ENCODE results near the gene ZMIZ2.
A peak's percentile ranks its signal among the peaks of the same experiment; 100 is the strongest.
"Not testable (repeated sequence)": the region's sequence is repeated elsewhere in the genome, so short reads cannot be mapped to it uniquely, and the experiment has no call there.

The ZMIZ2 gene

DNA sequence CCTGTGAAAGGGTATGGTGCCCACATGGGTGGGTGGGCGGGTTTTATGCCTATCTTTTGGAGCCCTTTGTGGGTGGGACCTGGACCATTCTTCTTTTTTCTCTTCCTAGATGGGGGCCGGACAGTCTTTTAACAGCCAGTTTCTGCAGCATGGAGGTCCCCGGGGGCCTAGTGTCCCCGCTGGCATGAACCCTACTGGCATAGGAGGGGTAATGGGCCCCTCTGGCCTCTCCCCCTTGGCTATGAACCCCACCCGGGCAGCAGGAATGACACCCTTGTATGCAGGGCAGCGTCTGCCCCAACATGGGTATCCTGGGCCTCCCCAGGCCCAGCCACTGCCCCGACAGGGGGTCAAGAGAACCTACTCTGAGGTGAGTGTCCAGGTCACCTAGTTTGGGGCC, 9.1 kb downstream of the ZMIZ2 start:
- no peak for DNase-seq (ENCODE audit: low spot score)

DNA sequence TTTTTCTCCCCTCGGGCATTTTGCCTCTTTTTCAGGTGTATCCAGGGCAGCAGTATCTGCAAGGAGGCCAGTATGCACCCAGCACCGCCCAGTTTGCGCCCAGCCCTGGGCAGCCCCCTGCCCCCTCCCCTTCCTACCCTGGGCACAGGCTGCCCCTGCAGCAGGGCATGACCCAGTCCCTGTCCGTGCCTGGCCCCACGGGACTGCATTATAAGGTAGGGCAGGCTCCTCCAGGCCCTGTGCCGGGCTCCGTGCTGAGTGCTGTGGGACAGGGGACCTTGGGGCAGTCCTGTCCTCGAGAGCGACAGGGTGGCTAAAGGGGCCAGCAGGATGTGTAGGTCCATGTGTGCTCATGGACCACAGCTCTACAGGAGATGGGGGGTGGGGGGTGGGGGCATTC, 10.6 kb downstream of the ZMIZ2 start:
- no peak for DNase-seq (ENCODE audit: low spot score)

DNA sequence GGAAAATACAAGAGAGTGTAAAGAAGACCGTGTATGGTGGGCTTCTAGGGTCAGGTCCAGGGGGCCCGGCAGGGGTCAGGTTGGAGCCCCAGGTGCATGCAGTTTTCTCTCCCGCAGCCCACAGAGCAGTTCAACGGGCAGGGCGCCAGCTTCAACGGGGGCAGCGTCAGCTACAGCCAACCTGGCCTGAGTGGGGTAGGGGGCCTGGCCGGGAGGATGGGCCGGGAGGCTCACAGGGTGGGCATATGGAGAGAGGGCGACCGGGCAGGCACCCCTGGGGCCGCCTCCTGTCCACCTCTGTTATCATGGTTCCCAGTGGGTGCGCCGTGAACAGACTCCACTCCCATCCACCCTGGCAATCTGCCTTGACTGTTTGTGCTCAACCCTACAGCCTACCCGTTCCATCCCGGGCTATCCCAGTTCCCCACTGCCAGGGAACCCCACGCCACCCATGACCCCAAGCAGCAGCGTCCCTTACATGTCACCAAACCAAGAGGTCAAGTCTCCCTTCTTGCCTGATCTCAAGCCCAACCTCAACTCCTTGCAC, 11.5 kb downstream of the ZMIZ2 start:
- DNase-seq (ENCODE audit: low spot score), result no peak

DNA sequence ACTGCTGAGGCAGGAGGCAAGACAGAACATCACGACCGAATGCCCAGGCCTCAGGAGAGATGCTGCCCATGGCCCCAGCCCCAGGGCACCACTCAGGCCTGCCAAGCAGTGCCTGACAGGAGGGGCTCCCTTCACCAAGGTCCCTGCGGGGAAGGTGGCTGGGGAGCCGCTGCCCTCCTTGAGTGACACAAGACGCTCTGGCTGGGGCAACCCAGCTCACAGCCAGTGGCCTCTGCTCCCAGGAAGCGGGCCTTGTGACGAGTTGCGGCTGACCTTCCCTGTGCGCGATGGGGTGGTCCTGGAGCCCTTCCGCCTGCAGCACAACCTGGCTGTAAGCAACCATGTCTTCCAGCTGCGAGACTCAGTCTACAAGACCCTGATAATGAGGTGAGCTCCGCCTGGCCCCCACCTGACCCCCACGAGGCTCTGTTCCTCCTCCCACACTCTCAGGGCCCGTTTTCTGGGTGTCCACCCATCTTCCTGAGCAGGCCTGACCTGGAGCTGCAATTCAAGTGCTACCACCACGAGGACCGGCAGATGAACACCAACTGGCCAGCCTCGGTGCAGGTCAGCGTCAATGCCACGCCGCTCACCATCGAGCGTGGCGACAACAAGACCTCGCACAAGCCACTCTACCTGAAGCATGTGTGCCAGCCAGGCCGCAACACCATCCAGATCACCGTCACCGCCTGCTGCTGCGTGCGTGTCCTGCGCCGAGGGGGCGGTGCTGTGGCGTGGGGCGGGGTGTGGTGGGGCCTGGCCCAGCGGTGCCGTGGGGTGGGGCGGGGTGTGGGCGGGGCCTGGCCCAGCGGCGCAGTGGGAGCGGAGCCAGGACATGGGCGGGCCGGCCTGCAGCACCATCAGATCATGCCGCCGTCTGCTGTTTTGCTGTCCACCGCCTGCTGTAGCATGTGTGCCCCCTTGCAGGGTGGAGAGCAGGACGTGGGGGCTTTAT, 12.8 kb downstream of the ZMIZ2 start:
- no peak for DNase-seq (ENCODE audit: low spot score)

DNA sequence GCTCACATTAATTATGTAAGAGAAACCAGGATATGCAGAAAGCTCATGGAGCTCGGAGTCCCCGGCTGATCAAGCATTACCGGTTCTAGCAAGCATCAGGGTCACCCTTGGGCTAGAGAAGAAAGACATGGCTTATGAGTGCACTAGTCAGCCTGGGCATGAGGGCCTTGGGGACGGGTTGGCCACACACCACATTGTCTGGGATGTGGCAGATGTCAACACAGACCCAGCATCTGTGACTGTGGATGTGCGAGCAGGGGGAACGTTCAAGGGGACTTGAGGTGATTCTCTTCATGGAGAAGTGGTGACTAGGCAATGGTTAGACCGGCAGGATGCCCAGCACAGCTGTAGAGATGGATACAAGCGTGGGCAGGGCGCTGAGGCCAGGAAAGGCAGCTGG, 13.7 kb downstream of the ZMIZ2 start:
- no peak for DNase-seq (ENCODE audit: low spot score)

DNA sequence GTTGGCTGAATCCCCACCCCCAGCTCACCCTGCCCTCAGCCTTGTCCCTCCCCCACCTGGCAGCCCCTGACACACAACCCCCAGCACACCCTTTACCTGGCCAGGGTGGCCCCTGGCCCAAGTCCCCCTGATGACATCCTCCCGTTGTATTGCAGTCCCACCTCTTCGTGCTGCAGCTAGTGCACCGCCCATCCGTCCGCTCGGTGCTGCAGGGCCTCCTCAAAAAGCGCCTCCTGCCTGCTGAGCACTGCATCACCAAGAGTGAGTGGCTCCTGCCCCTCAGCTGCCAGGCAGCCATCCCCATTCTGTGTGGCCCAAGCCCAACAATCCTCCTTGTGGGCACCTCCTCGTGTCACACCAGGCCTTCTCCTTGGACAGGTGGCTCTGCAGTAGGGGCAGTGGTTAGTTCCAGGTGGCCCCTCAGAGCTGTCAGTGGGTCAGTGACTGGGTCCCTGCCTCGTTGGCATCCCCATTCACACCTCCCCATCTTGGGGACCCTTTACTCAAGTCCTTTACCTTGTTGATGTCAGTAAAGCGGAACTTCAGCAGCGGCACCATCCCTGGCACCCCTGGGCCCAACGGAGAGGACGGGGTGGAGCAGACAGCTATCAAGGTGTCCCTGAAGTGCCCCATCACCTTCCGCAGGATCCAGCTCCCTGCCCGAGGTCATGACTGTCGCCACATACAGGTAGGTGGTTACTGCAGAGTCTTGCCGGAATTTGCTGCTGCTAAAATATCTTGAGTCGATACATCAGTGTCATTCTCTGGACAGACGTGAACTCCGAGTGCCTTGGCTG, 14.3 kb downstream of the ZMIZ2 start:
- DNase-seq (ENCODE audit: low spot score), result no peak

DNA sequence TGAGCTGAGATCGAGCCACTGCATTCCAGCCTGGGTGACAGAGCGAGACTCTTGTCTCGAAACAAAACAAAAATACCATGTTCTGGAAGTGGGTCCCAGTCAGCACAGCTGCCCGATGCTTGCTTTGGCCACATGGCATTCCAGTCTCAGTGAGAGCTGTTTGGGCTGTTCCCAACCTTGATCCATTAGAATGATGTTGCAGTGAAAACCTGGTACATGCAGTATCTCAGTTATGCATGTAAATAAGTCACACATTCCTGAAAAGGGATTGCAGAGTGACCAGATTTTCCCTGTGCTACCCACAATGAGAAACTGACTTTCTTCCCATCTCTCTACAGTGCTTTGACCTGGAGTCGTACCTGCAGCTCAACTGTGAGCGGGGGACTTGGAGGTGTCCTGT, 15.4 kb downstream of the ZMIZ2 start:
- DNase-seq (ENCODE audit: low spot score), result no peak

DNA sequence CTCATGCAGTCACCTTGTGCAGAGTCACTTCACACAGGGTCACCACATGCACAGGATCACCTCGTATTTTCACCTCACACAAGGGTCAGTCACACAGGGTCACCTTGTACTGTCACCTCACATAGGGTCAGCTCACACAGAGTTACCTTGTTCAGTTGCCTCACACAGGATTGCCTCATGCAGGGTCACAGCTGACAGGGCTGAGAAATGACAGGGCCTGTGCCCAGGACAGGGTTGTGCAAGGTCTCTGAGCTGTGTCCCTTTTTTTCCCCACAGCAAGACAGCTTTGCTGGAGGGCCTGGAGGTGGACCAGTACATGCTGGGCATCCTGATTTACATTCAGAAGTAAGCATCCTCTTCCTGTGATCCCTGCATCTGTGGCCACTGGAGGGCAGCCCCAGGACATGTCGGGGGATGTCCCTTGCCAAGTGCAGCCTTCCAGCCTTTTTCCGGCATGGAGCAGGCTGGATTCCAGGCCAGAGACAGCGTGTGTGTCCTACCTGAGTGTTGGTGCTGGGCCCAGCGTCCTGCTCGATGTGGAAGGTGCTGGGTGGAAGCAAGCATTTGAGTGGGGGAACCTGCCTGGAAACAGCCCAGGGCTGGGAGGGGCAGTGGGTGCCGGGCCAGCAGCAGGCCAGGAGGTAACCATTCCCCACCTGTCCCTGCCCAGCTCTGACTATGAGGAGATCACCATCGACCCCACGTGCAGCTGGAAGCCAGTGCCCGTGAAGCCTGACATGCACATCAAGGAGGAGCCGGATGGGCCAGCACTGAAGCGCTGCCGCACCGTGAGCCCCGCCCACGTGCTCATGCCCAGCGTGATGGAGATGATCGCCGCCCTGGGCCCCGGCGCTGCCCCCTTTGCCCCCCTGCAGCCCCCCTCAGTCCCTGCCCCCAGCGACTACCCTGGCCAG, 16.3 kb downstream of the ZMIZ2 start:
- DNase-seq (ENCODE audit: low spot score), result no peak

DNA sequence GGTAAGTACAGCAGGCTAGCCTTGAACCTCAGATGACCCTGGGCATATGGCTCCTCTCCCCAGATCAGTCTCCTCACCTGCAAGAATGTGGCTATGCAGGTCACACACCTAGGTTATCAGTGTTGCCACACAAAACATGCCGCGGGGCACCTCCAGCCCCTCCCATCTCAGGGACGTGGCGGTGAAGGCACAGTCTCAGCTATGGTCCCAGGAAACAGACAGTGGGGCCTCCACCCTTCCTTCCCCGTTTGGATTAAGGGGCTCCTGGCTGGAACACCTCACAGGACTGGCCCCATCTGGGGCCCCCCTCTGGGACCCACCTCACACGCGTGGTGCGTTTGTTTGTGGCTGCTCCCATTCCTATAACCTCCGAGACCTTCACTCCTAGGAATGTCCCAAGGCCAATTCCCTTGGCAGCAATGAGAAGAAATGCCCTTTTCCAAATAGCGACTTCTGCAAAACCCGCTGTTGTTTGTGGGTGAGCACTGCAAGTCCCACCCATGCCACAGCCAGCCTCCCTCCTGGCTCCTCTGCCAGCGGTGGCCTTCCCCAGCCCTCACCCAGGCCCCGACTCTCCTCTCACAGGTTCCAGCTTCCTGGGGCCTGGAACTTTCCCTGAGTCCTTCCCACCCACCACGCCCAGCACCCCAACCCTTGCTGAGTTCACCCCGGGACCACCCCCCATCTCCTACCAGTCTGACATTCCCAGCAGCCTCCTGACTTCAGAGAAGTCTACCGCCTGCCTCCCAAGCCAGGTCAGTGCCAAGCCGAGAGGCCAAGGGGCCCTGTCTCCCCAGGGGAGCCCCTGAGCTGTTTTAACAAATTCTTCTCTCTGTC, 17.1 kb downstream of the ZMIZ2 start:
- DNase-seq (ENCODE audit: low spot score), result no peak

DNA sequence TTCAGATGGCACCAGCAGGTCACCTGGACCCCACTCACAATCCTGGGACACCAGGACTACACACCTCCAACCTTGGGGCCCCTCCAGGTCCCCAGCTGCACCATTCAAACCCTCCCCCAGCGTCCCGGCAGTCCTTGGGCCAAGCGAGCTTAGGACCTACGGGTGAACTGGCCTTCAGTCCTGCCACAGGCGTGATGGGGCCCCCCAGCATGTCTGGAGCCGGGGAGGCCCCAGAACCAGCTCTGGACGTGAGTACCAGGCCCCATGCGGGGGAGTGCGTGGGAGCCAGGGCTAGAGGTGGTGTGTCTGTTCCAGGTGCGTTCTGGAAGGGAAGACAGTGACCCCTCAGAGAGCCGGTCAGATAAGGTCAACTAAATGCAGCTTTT, 17.8 kb downstream of the ZMIZ2 start:
- DNase-seq (ENCODE audit: low spot score), result no peak

DNA sequence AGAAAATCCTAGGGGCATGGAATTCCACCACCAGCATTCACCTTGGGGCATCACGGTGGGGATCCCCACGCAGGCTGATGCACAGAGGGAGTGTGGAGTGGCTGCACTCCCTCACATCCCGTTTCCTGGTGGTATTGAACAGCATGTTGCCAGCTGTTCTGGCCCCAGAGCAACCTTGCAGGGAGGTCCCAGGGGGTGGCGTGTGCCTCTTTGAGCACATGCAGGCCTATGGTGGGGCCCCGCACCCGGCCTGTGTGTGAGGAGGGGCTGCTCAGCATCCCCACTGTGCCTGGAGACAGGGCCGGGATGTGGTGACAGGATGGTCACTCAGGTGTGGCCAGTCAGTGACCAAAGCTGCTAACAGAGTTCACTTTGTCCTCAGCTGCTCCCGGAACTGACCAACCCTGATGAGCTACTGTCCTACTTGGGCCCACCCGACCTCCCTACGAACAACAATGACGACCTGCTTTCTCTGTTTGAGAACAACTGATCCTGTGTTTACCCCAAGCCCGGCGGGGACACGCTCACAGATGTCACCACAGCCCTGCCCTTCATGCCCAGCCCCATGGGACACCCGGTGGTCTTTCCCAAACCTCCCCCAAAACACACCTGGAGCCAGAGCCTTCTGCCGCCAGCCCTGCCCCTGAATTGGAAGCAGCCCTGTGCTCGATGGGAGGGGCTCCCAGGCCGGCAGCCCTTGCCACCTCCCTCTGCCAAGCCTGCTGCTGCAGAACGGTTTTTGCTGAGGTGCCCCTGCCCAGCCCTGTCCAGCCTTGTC, 18.7 kb downstream of the ZMIZ2 start:
- peak; percentile 40 for DNase-seq (ENCODE audit: low spot score)

DNA sequence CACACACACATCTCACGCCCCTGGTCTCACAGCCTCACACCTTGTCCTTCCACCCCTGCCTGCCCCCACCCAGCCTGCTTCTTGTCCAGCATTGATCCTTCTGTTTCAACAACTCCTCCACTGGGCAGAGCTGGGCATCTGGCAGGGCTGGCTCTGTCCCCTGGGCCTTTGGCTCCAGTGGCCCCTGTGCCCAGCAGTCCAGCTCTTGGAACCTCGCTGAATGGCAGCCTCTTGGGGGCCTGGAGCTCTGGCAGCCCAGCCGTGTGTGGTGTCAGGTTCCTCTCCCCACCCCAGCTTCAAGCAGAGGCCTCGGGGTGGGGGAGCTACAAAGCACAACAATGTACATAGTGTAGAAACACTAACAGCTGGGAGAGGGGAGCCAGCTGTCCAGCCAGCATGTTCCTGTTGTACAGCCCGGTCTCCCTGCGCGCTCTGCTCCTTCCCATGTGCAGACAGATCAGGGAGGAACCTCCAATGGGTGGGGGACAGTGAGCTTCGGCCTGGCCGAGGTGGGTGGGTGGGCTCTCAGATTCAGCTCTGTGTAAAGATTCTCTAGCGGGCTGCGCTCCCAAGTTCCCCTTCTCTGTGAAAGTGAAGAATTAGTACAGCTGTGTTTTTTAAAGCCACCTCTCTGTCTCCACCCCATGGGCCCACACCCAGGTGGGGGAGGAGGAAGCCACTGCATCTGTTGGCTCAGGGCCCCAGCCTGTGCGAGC, 19.4 kb downstream of the ZMIZ2 start:
- DNase-seq (ENCODE audit: low spot score), result peak; percentile 93

DNA sequence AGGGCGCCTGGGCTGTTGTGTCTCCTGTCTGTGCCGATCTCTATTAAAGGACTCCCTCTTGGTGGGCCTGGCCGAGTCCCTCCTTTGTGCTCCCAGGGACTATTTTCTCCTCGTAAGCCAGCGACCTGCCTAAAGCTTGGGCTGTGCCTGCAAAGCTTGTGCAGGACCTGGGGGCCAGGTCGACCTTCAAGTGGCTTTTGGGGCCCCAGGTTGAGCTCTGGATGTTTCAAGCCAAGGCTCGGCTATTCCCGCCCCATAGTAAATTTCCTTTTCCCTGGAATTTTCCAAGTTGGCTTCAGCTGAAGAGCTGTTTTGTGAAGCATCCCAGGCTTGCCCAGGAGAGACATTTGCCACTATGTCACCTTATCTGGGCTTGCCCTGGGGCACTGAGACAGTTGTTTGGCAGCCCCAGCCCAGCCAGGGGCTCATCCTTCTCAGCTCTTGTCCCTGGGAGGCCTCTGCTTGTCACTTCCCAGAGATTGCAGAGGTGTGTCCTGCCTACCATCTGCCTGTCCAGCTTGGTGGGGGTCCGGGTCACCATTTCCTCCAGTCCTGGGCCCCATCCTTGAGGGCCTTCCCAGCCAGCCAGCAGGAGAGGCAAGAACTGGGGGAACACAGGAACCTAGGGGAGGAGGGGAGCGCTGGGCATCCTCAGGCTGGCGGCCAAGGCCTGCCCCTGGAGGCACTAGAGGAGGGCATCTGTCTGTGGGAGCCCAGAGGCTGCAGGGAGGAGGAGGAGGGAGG, 20.2 kb downstream of the ZMIZ2 start:
- no peak for DNase-seq (ENCODE audit: low spot score)

DNA sequence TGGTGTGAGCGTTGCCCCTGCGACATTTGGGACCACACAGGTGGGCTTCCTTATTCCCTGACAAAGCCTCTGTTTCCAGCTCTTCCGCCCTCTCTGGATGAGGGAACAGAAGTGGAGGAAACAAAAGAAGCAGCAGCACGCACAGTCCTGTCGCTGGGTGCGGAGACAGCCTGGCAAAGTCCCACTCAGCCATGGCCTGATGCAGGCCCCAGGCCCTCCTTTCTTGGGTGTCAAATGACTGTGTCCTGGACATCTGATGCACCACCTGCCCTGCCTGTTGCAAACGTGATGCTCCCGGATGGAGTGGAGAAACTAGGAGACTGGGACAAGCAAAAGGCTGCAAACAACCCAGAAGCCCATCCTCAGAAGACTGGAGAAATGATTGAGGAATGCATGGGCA, 20.7 kb downstream of the ZMIZ2 start:
- DNase-seq (ENCODE audit: low spot score), result no peak

DNA sequence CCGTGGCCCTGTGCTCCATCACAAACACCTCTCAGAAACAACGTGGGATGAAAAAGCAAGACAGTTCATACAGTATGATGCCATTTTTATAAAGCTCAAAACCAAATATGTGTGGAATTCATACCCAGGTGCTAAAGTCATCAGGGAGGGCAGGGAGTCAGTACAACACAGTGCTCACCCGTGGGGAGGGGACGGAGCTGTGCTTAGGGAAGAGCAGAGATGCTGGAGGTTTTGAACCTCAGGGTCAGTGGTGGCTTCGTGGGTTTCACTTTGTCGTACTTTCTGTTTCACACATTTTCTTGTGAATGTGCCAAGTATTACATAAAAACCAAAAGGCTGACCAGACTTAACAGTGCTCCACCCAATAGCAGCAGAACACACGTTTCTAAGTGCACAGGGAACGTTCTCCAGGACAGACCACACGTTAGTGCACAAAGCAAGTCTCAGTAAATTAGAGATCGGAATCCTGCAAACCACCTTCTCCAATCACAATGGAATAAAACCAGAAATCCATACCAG, 21.2 kb downstream of the ZMIZ2 start:
- peak; percentile 40 for DNase-seq (ENCODE audit: low spot score)

DNA sequence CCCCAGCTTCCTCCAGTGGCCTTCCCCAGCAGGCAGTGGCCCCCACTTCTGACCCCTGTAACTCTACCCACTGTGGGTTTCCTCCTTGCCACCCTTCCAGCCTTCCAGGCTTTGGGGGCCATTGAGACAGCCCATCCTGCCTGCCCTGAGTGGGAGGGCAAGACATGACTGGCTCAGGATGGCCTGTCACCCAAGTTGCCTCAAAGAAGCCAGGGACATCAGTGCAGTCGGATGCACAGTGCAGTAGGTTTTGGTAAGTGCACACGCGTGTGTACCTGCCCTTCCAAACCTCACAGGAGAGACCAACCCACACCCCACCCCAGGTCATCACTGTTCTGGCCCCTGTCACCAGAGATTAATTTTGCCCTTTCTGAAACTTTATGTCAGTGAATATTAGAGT, 22.7 kb downstream of the ZMIZ2 start:
- DNase-seq (ENCODE audit: low spot score), result no peak

DNA sequence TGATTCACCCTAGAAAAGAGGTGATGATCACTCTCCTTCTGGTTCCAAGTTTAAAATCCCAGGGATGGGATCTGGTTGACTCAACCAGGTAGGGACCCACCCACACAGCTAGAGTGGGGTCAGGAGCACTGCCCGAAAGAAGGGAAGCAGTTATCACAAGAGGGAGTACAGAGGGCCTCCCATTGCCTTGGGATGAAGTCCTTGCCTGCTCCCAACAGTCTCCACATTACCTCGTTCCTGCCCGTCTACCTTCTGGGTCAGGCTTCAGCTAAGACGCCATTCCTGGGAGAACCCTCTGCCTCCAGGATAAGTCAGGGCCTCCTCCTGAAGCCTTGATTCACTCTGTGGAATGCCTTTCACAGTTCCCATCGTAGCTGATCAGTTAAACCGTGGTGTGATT, 23.8 kb downstream of the ZMIZ2 start:
- no peak for DNase-seq (ENCODE audit: low spot score)

DNA sequence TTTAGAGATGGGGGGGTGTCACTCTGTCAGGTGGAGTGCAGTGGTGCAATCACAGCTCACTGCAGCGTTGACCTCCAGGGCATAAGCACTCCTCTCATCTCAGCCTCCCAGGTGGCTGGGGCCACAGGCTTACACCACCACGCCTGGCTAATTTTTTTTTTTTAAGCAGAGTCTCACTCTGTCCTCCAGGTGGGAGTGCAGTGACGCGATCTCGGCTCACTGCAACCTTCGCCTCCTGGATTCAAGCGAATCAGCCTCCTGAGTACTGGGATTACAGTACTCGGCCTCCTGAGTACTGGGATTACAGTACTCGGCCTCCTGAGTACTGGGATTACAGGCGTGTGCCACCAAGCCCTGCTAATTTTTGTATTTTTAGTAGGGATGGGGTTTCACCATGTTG, 24.2 kb downstream of the ZMIZ2 start:
- peak; percentile 45 for DNase-seq (ENCODE audit: low spot score)

DNA sequence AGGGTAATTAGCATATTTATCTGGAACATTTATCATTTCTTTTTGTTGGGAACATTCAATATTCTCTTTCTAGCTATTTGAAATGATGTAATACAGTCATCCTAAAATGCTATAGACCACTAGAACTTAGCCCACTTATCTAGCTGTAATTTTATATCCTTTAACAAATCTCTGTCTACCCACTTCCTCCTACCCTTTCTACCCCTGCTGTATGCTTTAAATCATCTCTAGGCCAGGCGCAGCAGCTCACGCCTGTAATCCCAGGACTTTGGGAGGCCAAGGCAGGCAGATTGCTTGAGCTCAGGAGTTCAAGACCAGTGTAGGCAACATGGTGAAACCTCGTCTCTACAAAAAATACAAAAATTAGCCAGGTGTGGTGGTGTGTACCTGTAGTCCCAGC, 25.8 kb downstream of the ZMIZ2 start:
- DNase-seq (ENCODE audit: low spot score), result not testable (repeated sequence)

Data from NAMALWA (cell line).